CD14-positive monocyte (primary cell): ENCODE data around the gene TLCD1. TPM values are rescaled to one million over a fixed set of nuclear protein-coding genes. Genes with fewer than 3 reads are reported as not detected.
A peak's percentile ranks its signal among the peaks of the same experiment; 100 is the strongest.

ENCODE experiments used
- DNase-seq, 3 donors: peaks; one replicate each; pipeline ENCODE4 v3.0.0-alpha.2; 2011 to 2022
- H2AFZ ChIP-seq: 2 replicates; pipeline ENCODE4 v1.6.0; 2012; ENCODE audit warnings: mild to moderate bottlenecking, low read depth, low read length, inconsistent platforms; ENCODE audit not compliant: insufficient read depth, poor library complexity, severe bottlenecking
- H3K27ac ChIP-seq, 2 donors: 1 replicate in 1 of 2; 2 replicates in 1 of 2; pipeline ENCODE4 v1.5.1; 2012 to 2013; ENCODE audit warnings: low read length in 2 of 2, control low read depth in 1 of 2, inconsistent platforms in 1 of 2, low read depth in 1 of 2, mild to moderate bottlenecking in 1 of 2
- H3K27me3 ChIP-seq, 2 donors: one replicate each; pipeline versions ENCODE4 v1.6.0 to v1.6.1; 2011 to 2013; ENCODE audit warnings: low read length in 2 of 2; ENCODE audit not compliant: control insufficient read depth in 2 of 2, insufficient read depth in 2 of 2
- H3K36me3 ChIP-seq, 2 donors: replicated peaks in 1 of 2; 1 replicate in 1 of 2; 2 replicates in 1 of 2; pipeline versions ENCODE4 v1.5.1 to v1.6.1; 2012 to 2013; ENCODE audit warnings: low read length in 2 of 2, control low read depth in 1 of 2, inconsistent platforms in 1 of 2, mild to moderate bottlenecking in 1 of 2; ENCODE audit not compliant: insufficient read depth in 2 of 2, control insufficient read depth in 1 of 2
- H3K4me1 ChIP-seq, 2 donors: 1 replicate in 1 of 2; 2 replicates in 1 of 2; pipeline versions ENCODE4 v1.5.1 to v1.6.1; 2012 to 2013; ENCODE audit warnings: low read length in 2 of 2, control low read depth in 1 of 2, inconsistent platforms in 1 of 2, mild to moderate bottlenecking in 1 of 2, moderate library complexity in 1 of 2; ENCODE audit not compliant: insufficient read depth in 2 of 2, control insufficient read depth in 1 of 2
- H3K4me2 ChIP-seq: replicated peaks from 2 replicates; pipeline ENCODE3; 2012; ENCODE audit warnings: low read length, moderate library complexity, mild to moderate bottlenecking; ENCODE audit not compliant: poor library complexity, severe bottlenecking; ENCODE audit errors: extremely low read depth
- H3K4me3 ChIP-seq, 3 experiments: fragments of 200-600 bp in 1 of 3; sonication (generic) in 1 of 3; replicated peaks in 1 of 3; 1 replicate in 2 of 3; 2 replicates in 1 of 3; pipeline ENCODE4 v1.5.1; 2011 to 2013; ENCODE audit warnings: low read length in 3 of 3, mild to moderate bottlenecking in 3 of 3, control low read depth in 2 of 3, low read depth in 2 of 3, inconsistent platforms in 1 of 3, moderate library complexity in 1 of 3
- H3K79me2 ChIP-seq: 2 replicates; pipeline ENCODE4 v1.6.0; 2012; ENCODE audit warnings: mild to moderate bottlenecking, control low read depth, inconsistent platforms, low read length, moderate library complexity; ENCODE audit not compliant: insufficient read depth
- H3K9ac ChIP-seq: 2 replicates; pipeline ENCODE4 v1.6.0; 2017; ENCODE audit warnings: low read length, mild to moderate bottlenecking; ENCODE audit not compliant: insufficient read depth, poor library complexity, severe bottlenecking
- H3K9me3 ChIP-seq, 2 donors: replicated peaks in 1 of 2; 1 replicate in 1 of 2; 2 replicates in 1 of 2; pipeline versions ENCODE4 v1.5.1 to v1.6.1; 2012 to 2013; ENCODE audit warnings: low read length in 2 of 2, control low read depth in 1 of 2; ENCODE audit not compliant: control insufficient read depth in 1 of 2, insufficient read depth in 1 of 2
- H4K20me1 ChIP-seq: 2 replicates; pipeline ENCODE4 v1.6.0; 2012; ENCODE audit warnings: mild to moderate bottlenecking, low read length, control low read depth, moderate library complexity; ENCODE audit not compliant: insufficient read depth
- H3K27ac Mint-ChIP-seq, 7 donors: one replicate each; pipeline ENCODE4 v1.8.0; 2020; ENCODE audit warnings: mild to moderate bottlenecking in 7 of 7, mixed read lengths in 7 of 7, moderate library complexity in 6 of 7, inconsistent platforms in 2 of 7
- H3K27me3 Mint-ChIP-seq, 3 donors: one replicate each; pipeline ENCODE4 v1.8.0; 2021 to 2022; ENCODE audit warnings: low read depth in 3 of 3, mild to moderate bottlenecking in 3 of 3, mixed read lengths in 3 of 3, moderate library complexity in 3 of 3, inconsistent platforms in 1 of 3
- H3K36me3 Mint-ChIP-seq, 2 donors: one replicate each; pipeline ENCODE4 v1.8.0; 2020; ENCODE audit warnings: mixed read lengths in 2 of 2, inconsistent platforms in 1 of 2, mild to moderate bottlenecking in 1 of 2
- H3K4me1 Mint-ChIP-seq: one replicate; pipeline ENCODE4 v1.8.0; 2020; ENCODE audit warnings: mild to moderate bottlenecking, mixed read lengths
- H3K4me3 Mint-ChIP-seq, 2 donors: one replicate each; pipeline ENCODE4 v1.8.0; 2020; ENCODE audit warnings: mild to moderate bottlenecking in 2 of 2, mixed read lengths in 2 of 2, moderate library complexity in 1 of 2
- H3K9me3 Mint-ChIP-seq, 7 donors: one replicate each; pipeline ENCODE4 v1.8.0; 2020 to 2022; ENCODE audit warnings: mixed read lengths in 7 of 7, mild to moderate bottlenecking in 6 of 7, moderate library complexity in 6 of 7, inconsistent platforms in 2 of 7
- WGBS: methylation state at CpG from one replicate; pipeline ENCODE4 v1.1.5; 2013; ENCODE audit warnings: missing lambda C conversion rate; ENCODE audit not compliant: insufficient coverage; 5-methylcytosine and 5-hydroxymethylcytosine counted together
- intact Hi-C, 2 donors: fragments of 100-400 bp; cut with micrococcal nuclease; formaldehyde crosslinking; loops; one replicate each; pipeline versions ENCODE4 v1.15.0 to v1.15.1; 2023
- polyA plus RNA-seq, 3 donors: library from polyadenylated mRNA; depleted of rRNA in 1 of 3; unstranded in 2 of 3; stranded (reverse) in 1 of 3; fragments of 300-500 nt in 2 of 3; fragments of >200 nt in 1 of 3; fragmentation: Illumina TruSeq in 2 of 3; gene quantifications; 1 replicate in 2 of 3; 2 replicates in 1 of 3; pipeline ENCODE4 v1.2.3, GENCODE V29; 2012 to 2021
- TF ChIP-seq, protein P1 (sequence below): fragments of 200-600 bp; IDR thresholded peaks from one replicate; pipeline ENCODE4 v1.8.0; 2022; ENCODE audit warnings: antibody characterized with exemption, mild to moderate bottlenecking

TLCD1 gene
- polyA plus RNA-seq, 3 donors: 0.79 TPM; not detected in 2

DNA sequence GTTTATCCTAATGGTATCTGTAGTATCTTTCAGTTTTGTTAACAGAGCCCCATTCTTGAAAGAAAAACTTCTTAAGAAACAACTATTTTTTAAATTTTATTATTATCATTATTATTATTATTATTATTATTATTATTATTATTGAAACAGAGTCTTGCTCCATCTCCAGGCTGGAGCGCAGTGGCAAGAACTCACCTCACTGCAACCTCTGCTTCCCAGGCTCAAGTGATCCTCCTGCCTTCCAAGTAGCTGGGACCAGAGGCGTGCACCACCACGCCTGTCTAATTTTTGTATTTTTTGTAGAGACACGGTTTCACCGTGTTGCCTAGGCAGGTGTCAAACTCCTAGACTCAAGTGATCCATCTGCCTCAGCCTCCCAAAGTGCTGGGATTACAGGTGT, 40.7 kb downstream of the TLCD1 start:
- Histone ChIP-seq H3K4me3 (no peak overlapping the region), H2AFZ (no peak overlapping the region), H4K20me1 (no peaks in the 10 kb centered on the region), H3K9me3 (no peaks in the 10 kb centered on the region), H3K4me1 (no peaks in the 10 kb centered on the region), H3K27me3 (no peaks in the 10 kb centered on the region), H3K36me3 (peaks cover 99% of the 10 kb centered on the region in 2 donors), H3K9ac (no peak overlapping the region), H3K79me2 (no peaks in the 10 kb centered on the region), H3K4me2 (no peak overlapping the region), H3K27ac (no peak overlapping the region)
- TF ChIP-seq, protein P1, sequence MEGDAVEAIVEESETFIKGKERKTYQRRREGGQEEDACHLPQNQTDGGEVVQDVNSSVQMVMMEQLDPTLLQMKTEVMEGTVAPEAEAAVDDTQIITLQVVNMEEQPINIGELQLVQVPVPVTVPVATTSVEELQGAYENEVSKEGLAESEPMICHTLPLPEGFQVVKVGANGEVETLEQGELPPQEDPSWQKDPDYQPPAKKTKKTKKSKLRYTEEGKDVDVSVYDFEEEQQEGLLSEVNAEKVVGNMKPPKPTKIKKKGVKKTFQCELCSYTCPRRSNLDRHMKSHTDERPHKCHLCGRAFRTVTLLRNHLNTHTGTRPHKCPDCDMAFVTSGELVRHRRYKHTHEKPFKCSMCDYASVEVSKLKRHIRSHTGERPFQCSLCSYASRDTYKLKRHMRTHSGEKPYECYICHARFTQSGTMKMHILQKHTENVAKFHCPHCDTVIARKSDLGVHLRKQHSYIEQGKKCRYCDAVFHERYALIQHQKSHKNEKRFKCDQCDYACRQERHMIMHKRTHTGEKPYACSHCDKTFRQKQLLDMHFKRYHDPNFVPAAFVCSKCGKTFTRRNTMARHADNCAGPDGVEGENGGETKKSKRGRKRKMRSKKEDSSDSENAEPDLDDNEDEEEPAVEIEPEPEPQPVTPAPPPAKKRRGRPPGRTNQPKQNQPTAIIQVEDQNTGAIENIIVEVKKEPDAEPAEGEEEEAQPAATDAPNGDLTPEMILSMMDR: no peak
- 100% methylated on average over 2 of the region's 5 CpGs for WGBS
- Mint-ChIP-seq H3K36me3 (peaks cover 94 to 99% of the 10 kb centered on the region in 2 donors), H3K27me3 (no peaks in the 10 kb centered on the region), H3K4me3 (no peak overlapping the region), H3K27ac (peak overlapping the region in 1 of 7 donors; percentile 48), H3K9me3 (no peaks in the 10 kb centered on the region), H3K4me1 (no peaks in the 10 kb centered on the region)
- intact Hi-C loops: no loop called here
- no peak for DNase-seq

DNA sequence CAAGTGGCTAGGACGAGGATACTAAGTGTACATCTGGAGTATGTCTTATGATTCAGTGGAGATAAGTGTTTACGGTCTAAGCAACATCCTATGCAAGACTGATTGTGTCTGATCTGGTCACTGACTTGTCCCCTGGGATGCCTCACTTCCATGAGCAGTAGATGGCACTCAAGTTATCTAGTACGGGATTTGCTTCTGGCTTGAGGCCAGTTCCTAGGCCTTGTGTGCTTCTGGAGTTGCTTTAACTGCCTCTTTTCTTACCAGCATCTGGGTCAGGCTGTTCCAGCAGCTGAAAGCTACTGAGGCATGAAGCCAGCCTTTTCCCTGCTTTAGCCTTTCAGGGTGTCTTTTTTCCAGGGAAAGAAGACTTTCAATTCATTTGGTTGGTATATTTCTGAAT, 41.1 kb downstream of the TLCD1 start:
- no peak for DNase-seq
- Mint-ChIP-seq H3K27me3 (no peaks in the 10 kb centered on the region), H3K4me1 (no peaks in the 10 kb centered on the region), H3K4me3 (no peak overlapping the region), H3K9me3 (no peaks in the 10 kb centered on the region), H3K36me3 (peaks cover 90 to 99% of the 10 kb centered on the region in 2 donors), H3K27ac (no peak overlapping the region)
- Histone ChIP-seq H3K9me3 (no peaks in the 10 kb centered on the region), H2AFZ (no peak overlapping the region), H3K9ac (no peak overlapping the region), H3K27ac (no peak overlapping the region), H3K79me2 (no peaks in the 10 kb centered on the region), H4K20me1 (no peaks in the 10 kb centered on the region), H3K36me3 (peaks cover 98 to 99% of the 10 kb centered on the region in 2 donors), H3K4me3 (no peak overlapping the region), H3K4me2 (no peak overlapping the region), H3K27me3 (no peaks in the 10 kb centered on the region), H3K4me1 (no peaks in the 10 kb centered on the region)
- TF ChIP-seq, protein P1: no peak
- intact Hi-C loops: no loop called here
- 83% methylated on average over 3 of the region's 3 CpGs for WGBS
